ENCODE data around the gene SURF1.
"Not testable (repeated sequence)": the region's sequence is repeated elsewhere in the genome, so short reads cannot be mapped to it uniquely, and the experiment has no call there.

SURF1 gene

DNA sequence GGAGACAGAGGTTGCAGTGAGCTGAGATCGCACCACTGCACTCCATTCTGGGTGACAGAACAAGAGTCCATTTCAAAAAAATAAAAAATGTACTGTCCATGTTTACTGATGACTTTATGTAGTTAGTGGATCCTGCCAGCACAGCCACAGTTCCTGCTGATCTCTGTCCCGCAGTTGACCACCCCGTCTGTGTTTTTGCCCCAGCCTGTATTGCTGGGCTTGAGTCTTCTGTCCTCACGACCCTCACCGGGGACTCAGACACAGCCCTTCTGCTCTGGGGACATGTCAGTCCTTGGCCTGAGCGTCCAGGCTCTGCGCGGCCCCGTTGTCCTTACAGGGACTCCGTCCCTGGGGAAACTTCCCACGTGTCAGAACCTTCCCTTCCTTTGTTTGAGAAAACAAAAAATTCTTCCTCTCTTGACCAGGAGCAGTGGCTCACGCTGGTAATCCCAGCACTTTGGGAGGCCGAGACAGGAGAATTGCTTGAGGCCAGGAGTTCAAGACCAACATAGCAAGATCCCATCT, 34.8 kb downstream of the SURF1 start:
- TF ChIP-seq, protein P1, sequence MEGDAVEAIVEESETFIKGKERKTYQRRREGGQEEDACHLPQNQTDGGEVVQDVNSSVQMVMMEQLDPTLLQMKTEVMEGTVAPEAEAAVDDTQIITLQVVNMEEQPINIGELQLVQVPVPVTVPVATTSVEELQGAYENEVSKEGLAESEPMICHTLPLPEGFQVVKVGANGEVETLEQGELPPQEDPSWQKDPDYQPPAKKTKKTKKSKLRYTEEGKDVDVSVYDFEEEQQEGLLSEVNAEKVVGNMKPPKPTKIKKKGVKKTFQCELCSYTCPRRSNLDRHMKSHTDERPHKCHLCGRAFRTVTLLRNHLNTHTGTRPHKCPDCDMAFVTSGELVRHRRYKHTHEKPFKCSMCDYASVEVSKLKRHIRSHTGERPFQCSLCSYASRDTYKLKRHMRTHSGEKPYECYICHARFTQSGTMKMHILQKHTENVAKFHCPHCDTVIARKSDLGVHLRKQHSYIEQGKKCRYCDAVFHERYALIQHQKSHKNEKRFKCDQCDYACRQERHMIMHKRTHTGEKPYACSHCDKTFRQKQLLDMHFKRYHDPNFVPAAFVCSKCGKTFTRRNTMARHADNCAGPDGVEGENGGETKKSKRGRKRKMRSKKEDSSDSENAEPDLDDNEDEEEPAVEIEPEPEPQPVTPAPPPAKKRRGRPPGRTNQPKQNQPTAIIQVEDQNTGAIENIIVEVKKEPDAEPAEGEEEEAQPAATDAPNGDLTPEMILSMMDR (conservative IDR thresholded peaks at IDR 0.05; ENCODE audit: low read depth, low read length), result no peak
- H3K4me3 ChIP-seq (ENCODE audit: low read depth, low read length), result no peak overlapping the region
- no peak for DNase-seq (ENCODE audit: low read depth)

GRCh38 chr9:133320421-133320881, 35.8 kb downstream of the SURF1 start:
- TF ChIP-seq, protein P1 (conservative IDR thresholded peaks at IDR 0.05; ENCODE audit: low read depth, low read length), result no peak
- DNase-seq (ENCODE audit: low read depth), result no peak
- H3K4me3 ChIP-seq (ENCODE audit: low read depth, low read length), result no peak overlapping the region

- DNase-seq (ENCODE audit: low read depth); H3K4me3 ChIP-seq (ENCODE audit: low read depth, low read length): not testable (repeated sequence)
Measured at GRCh38 chr9:133317551-133317950, 38.7 kb downstream of the SURF1 start.

DNA sequence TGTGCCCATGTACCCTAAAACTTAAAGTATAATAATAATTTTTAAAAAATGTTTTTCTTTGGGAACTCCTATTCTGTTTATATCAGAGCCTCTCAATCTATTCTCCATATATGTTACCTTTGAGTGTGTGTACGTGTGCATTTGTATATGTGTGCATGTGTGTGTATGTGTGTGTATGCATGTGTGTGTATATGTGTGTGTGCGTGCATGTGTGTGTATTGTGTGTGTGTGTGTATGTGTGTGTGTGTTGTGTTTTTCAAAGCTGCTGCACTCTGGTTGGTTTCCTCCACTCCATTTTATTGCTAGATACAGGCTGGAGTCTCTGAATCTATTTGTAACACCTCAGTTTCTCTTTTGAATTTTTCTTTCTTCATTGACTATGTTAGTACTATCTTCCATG, 40.3 kb downstream of the SURF1 start:
- no peak for DNase-seq (ENCODE audit: low read depth)
- H3K4me3 ChIP-seq (ENCODE audit: low read depth, low read length), result no peak overlapping the region
- TF ChIP-seq, protein P1 (conservative IDR thresholded peaks at IDR 0.05; ENCODE audit: low read depth, low read length), result no peak

GRCh38 chr9:133309608-133310007, 46.7 kb downstream of the SURF1 start:
- no peak overlapping the region for H3K4me3 ChIP-seq (ENCODE audit: low read depth, low read length)
- TF ChIP-seq, protein P1 (conservative IDR thresholded peaks at IDR 0.05; ENCODE audit: low read depth, low read length), result no peak
- DNase-seq (ENCODE audit: low read depth), result no peak

DNA sequence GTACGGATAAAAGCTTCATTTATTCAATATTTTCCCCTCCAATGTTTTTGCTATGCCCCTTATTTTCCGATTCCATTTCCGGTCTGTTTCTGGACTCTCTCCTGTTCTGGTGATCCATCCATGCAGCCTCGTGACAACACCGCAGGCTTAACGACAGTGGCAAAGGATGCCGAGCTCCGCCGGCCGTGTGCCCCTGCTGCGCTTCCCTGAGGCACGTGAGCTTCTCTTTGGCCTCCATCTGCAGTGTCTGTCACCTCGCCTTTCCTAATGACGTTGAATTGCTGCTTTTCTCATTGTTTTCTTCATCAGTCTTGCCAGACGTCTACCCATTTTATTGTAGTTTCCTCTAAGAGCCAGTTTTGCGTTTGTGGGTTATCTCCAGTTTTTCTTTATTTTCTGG, 49.0 kb downstream of the SURF1 start:
- TF ChIP-seq, protein P1 (conservative IDR thresholded peaks at IDR 0.05; ENCODE audit: low read depth, low read length), result no peak
- no peak for DNase-seq (ENCODE audit: low read depth)

DNA sequence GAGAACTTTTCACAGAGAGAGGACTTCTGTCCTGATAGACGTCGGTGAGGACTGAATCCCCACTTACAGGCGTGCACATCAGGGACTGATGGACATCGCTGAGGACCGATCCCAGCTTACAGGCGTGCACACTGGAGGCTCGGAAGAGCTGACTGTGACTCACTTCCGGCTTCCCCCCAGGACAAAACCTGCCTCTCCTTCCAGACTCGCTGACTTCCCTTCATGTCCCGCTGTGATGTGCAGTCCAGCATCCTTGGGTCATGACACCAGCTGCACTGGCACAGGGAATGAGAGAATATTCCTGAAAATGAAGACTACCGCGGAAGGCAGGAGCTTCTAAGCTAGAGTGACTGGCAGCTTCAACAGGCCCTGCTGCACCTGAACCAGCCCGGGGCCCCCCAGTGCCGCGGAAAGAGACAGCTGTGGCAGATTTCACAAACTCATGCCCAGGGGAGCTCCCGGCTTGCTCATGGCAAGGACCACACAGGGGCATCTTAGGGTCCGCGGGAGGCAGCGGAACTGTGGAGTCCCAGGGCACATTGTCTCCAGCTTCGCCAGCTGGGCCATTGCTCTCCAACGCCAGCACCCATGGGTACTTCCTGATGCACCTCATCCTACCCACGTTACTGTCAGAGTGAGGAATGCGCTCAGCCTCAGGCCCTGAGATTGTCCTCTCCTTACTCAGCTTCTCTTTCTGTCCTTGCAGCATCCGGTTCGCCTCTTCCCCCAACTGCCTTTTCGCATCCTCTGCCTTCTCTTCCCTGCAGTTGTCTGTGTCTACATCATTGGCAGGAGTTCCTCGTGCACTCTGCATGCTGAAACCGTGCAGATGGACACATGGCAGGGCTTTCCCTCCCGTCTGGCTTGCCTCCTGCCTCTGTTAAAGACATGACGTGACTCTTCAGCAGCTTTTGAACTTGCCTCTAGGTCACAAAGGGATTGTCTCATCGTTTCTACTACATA, 49.8 kb downstream of the SURF1 start:
- TF ChIP-seq, protein P1 (conservative IDR thresholded peaks at IDR 0.05; ENCODE audit: low read depth, low read length), result no peak
- DNase-seq (ENCODE audit: low read depth), result peak; percentile 28
- H3K4me3 ChIP-seq (ENCODE audit: low read depth, low read length), result no peak overlapping the region

More for the DNA sequence above, 49.0 kb downstream of the SURF1 start:
- H3K4me3 ChIP-seq (ENCODE audit: low read depth, low read length), result no peak overlapping the region
